Measurements from ENCODE around the gene ATP7B. TPM values are rescaled to one million over a fixed set of nuclear protein-coding genes. Genes with fewer than 3 reads are reported as not detected.

Gene ATP7B
- total and polyA plus RNA-seq, 2 donors (not counting 3 experiments of a cell fraction or from before 2014, with no cell fraction given): 4.2 to 8.0 TPM

DNA sequence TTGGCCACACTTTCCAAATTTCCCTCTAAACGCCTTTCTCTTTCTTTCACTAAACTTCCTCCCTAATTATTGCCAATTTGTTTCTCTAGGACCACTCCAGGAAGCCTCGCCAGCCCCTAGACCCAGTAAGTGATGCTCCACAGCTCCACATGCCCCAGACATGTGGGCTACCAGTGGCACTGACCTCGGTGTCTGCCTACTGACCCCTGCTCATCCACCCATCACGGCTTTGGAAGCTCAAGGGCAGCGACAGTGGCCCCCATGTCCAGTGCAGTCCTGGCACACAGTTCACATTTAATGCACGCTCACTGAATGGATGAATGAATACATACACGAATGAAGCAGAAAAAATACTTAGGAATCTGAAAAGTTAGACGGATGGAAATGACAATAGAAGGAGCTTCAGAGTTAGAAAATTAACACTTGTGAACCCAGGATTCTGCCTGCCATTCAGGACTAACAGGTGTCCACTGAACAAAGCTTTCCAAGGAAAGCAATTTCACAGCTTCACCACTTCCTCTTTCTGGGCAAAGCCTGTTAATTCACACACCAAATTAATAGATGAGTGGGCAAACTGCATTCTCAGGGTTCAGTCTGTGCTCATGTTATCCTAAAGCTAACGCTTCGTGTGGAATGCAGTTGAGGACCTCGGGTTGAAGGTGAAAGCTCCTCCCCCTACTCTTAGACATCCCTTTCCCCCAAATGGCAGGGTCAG lies 98.6 kb downstream of the ATP7B start:
- no peak overlapping the region for H3K9ac ChIP-seq (replicated peaks; ENCODE audit: extremely low read depth, insufficient read depth, low read length)

DNA sequence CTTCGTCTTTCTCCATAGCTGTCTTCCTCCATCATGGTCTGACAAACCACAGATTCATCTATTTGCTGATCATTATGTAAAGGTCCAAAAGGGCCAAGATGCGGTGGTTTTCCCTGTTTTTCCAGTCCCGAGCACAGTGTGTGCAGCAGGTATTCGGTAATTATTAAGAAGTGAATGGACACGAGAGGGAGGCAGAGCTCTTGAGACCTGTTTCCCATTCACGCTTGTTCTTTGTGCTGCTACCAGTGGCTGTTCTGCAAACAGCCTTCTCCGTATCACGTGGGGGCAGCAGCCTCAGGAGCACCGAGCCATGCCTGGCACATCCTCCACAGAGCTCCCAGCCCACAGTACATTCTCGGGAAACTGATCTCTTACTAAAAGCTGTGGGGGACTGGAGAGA lies 99.2 kb downstream of the ATP7B start:
- Histone ChIP-seq H3K27ac (ENCODE audit: insufficient read depth, low read depth, low read length) (no peak overlapping the region), H3K9ac (replicated peaks; ENCODE audit: extremely low read depth, insufficient read depth, low read length) (no peak overlapping the region), H3K36me3 (ENCODE audit: control insufficient read depth in 2 of 2, extremely low read depth in 1 of 2, insufficient read depth in 2 of 2, low read length in 2 of 2) (no peaks in the 10 kb centered on the region), H4K20me1 (replicated peaks; ENCODE audit: control insufficient read depth, extremely low read depth, insufficient read depth, low read length) (no peaks in the 10 kb centered on the region), H3K79me2 (ENCODE audit: control insufficient read depth, insufficient read depth, low read length) (no peaks in the 10 kb centered on the region), H2AFZ (ENCODE audit: low read depth, low read length) (no peak overlapping the region), H3K27me3 (ENCODE audit: control insufficient read depth in 2 of 2, insufficient read depth in 2 of 2, low read length in 2 of 2) (peaks cover 0 to 2% of the 10 kb centered on the region in 2 experiments), H3K4me1 (ENCODE audit: control insufficient read depth, extremely low read depth, insufficient read depth, low read length) (no peaks in the 10 kb centered on the region), H3K9me3 (replicated peaks; ENCODE audit: control insufficient read depth, insufficient read depth, low read length) (no peaks in the 10 kb centered on the region), H3K4me3 (replicated peaks in 1 of 3; ENCODE audit: insufficient read depth in 1 of 3, low read depth in 1 of 3, low read length in 3 of 3) (no peak overlapping the region), H3K4me2 (ENCODE audit: insufficient read depth, low read length) (no peak overlapping the region), H3K9me1 (replicated peaks; ENCODE audit: control insufficient read depth, extremely low read depth, insufficient read depth, low read length) (no peaks in the 10 kb centered on the region)
- intact Hi-C loops (cut with micrococcal nuclease): no loop called here
- dilution Hi-C loops (cut with MboI; ENCODE audit: extremely low pct_ligation_motif_present, low sequenced_read_pairs): no loop called here
- POLR2A ChIA-PET: no interaction called here
- no peak for FAIRE-seq
- no peak for TF ChIP-seq FOS (IDR thresholded peaks at IDR 0.05; ENCODE audit: borderline replicate concordance, insufficient read depth, low read length)
- no peak for TF ChIP-seq MYC (IDR thresholded peaks at IDR 0.05; ENCODE audit: low read depth, low read length)
- no peak for TF ChIP-seq MAX (IDR thresholded peaks at IDR 0.05; ENCODE audit: insufficient read depth, insufficient read length)
- CTCF ChIA-PET: interaction anchor here (1.2 to 2.9 kb wide), 2 partner anchors 16 to 17 kb away, joined by 3 to 8 read pairs; no protein-coding TSS in a partner anchor
- no peak for DNase-seq (ENCODE audit: low read depth, low spot score)
- no TSS peak for BruUV-seq (replicated peaks)

More for the DNA sequence above, 98.6 kb downstream of the ATP7B start:
- Histone ChIP-seq H3K4me3 (replicated peaks in 1 of 3; ENCODE audit: insufficient read depth in 1 of 3, low read depth in 1 of 3, low read length in 3 of 3) (no peak overlapping the region), H3K36me3 (ENCODE audit: control insufficient read depth in 2 of 2, extremely low read depth in 1 of 2, insufficient read depth in 2 of 2, low read length in 2 of 2) (no peaks in the 10 kb centered on the region), H3K27me3 (ENCODE audit: control insufficient read depth in 2 of 2, insufficient read depth in 2 of 2, low read length in 2 of 2) (peaks cover 0 to 2% of the 10 kb centered on the region in 2 experiments), H3K27ac (ENCODE audit: insufficient read depth, low read depth, low read length) (no peak overlapping the region), H3K9me1 (replicated peaks; ENCODE audit: control insufficient read depth, extremely low read depth, insufficient read depth, low read length) (no peaks in the 10 kb centered on the region), H3K79me2 (ENCODE audit: control insufficient read depth, insufficient read depth, low read length) (no peaks in the 10 kb centered on the region), H3K4me2 (ENCODE audit: insufficient read depth, low read length) (no peak overlapping the region), H3K4me1 (ENCODE audit: control insufficient read depth, extremely low read depth, insufficient read depth, low read length) (no peaks in the 10 kb centered on the region), H3K9me3 (replicated peaks; ENCODE audit: control insufficient read depth, insufficient read depth, low read length) (no peaks in the 10 kb centered on the region), H2AFZ (ENCODE audit: low read depth, low read length) (no peak overlapping the region), H4K20me1 (replicated peaks; ENCODE audit: control insufficient read depth, extremely low read depth, insufficient read depth, low read length) (no peaks in the 10 kb centered on the region)
- FAIRE-seq: no peak
- ChIA-PET POLR2A (no interaction called here), CTCF (interaction anchor here (1.2 to 2.9 kb wide), 2 partner anchors 17 kb away, joined by 3 to 8 read pairs; no protein-coding TSS in a partner anchor)
- intact Hi-C loops (cut with micrococcal nuclease): no loop called here
- no peak for DNase-seq (ENCODE audit: low read depth, low spot score)
- dilution Hi-C loops (cut with MboI; ENCODE audit: extremely low pct_ligation_motif_present, low sequenced_read_pairs): no loop called here
- no TSS peak for BruUV-seq (replicated peaks)
- no peak for TF ChIP-seq JUN (IDR thresholded peaks at IDR 0.05; ENCODE audit: borderline replicate concordance, insufficient read depth, insufficient read length, low read depth)
- TF ChIP-seq MAX (IDR thresholded peaks at IDR 0.05; ENCODE audit: insufficient read depth, insufficient read length): no peak
- TF ChIP-seq MYC (IDR thresholded peaks at IDR 0.05; ENCODE audit: low read depth, low read length): no peak
- TF ChIP-seq FOS (IDR thresholded peaks at IDR 0.05; ENCODE audit: borderline replicate concordance, insufficient read depth, low read length): no peak
- TF ChIP-seq POLR2A (IDR thresholded peaks at IDR 0.05; ENCODE audit: low read depth, low read length): no peak
- no peak for TF ChIP-seq POLR2AphosphoS5 (IDR thresholded peaks at IDR 0.05; ENCODE audit: insufficient read depth, low read depth, low read length)
